GM12878 (cell line): ENCODE results near the gene HSD11B1L. TPM values are rescaled to one million over a fixed set of nuclear protein-coding genes. Genes with fewer than 3 reads are reported as not detected.

ENCODE experiments used
- ATAC-seq: fragments of 200-7000 bp; cut with Tn5 transposase; 3 replicates; pipeline ENCODE4 v1.9.1; 2020; ENCODE audit warnings: mild to moderate bottlenecking, moderate library complexity
- BruUV-seq: library from RNA; stranded (reverse); fragments of 400-500 nt; replicated peaks from 2 replicates; lab custom pipeline; 2021; lab: Mats Ljungman, UMichigan
- CTCF ChIA-PET: fragments of 300-600 bp; sonication (Branson Sonifier 250); formaldehyde crosslinking; extraction: SDS; loops from one replicate; lab custom pipeline; 2021; ENCODE audit warnings: inconsistent platforms; lab: Yijun Ruan, JAX
- POLR2A ChIA-PET: fragments of 350-600 bp; formaldehyde crosslinking; extraction: SDS; loops from one replicate; lab custom pipeline; 2021; ENCODE audit warnings: inconsistent platforms; lab: Charles Lee
- RAD21 ChIA-PET: fragments of 300-600 bp; sonication (Branson Sonifier 250); formaldehyde crosslinking; loops from one replicate; lab custom pipeline; 2023; ENCODE audit warnings: antibody characterized with exemption; ENCODE audit not compliant: unreplicated experiment; lab: Charles Lee
- SMC1A ChIA-PET: fragments of 300-600 bp; sonication (Branson Sonifier 250); formaldehyde crosslinking; loops from one replicate; lab custom pipeline; 2023; ENCODE audit not compliant: unreplicated experiment, uncharacterized antibody; lab: Charles Lee
- DNase-seq: peaks from one replicate; pipeline ENCODE4 v3.0.0-alpha.2; 2011; ENCODE audit warnings: low read depth, low spot score
- FAIRE-seq: peaks from 3 replicates; lab custom pipeline; 2011; peaks lifted over from hg19 to GRCh38; lab: Jason Lieb, UNC
- H2AFZ ChIP-seq: 2 replicates; pipeline ENCODE4 v1.6.0; 2011; ENCODE audit warnings: low read depth, low read length, control low read depth; ENCODE audit not compliant: control insufficient read depth
- H3K27ac ChIP-seq: 2 replicates; pipeline ENCODE4 v1.5.1; 2011; ENCODE audit warnings: control low read depth; ENCODE audit not compliant: control insufficient read depth, insufficient read depth
- H3K27me3 ChIP-seq, 2 experiments: replicated peaks in 1 of 2; 2 replicates each; pipeline versions ENCODE4 v1.6.0 to v1.6.1; 2011; ENCODE audit warnings: low read length in 1 of 2; ENCODE audit not compliant: control insufficient read depth in 2 of 2, insufficient read depth in 2 of 2
- H3K36me3 ChIP-seq, 2 experiments: 2 replicates each; pipeline ENCODE4 v1.5.1; 2011; ENCODE audit warnings: low read length in 1 of 2; ENCODE audit not compliant: control insufficient read depth in 2 of 2, insufficient read depth in 2 of 2
- H3K4me1 ChIP-seq: 2 replicates; pipeline ENCODE4 v1.6.1; 2011; ENCODE audit warnings: mild to moderate bottlenecking, low read length, moderate library complexity, mixed read lengths; ENCODE audit not compliant: control insufficient read depth, insufficient read depth
- H3K4me2 ChIP-seq: 2 replicates; pipeline ENCODE4 v1.6.0; 2011; ENCODE audit warnings: control low read depth; ENCODE audit not compliant: control insufficient read depth, insufficient read depth
- H3K4me3 ChIP-seq: fragments of 200-600 bp; sonication (generic); 2 replicates; pipeline ENCODE4 v1.5.1; 2016
- H3K79me2 ChIP-seq: 2 replicates; pipeline ENCODE4 v1.6.0; 2011; ENCODE audit warnings: low read length; ENCODE audit not compliant: control insufficient read depth, insufficient read depth
- H3K9ac ChIP-seq: 2 replicates; pipeline ENCODE4 v1.8.0; 2011; ENCODE audit warnings: low read length, control low read depth, mixed read lengths; ENCODE audit not compliant: control insufficient read depth, insufficient read depth
- H3K9me3 ChIP-seq: replicated peaks from 3 replicates; pipeline ENCODE4 v1.5.1; 2011; ENCODE audit warnings: mild to moderate bottlenecking, low read length; ENCODE audit not compliant: control insufficient read depth, insufficient read depth
- H4K20me1 ChIP-seq: 2 replicates; pipeline ENCODE4 v1.6.0; 2011; ENCODE audit not compliant: control insufficient read depth, insufficient read depth
- HDGF ChIP-seq: fragments of 450-650 bp; IDR thresholded peaks from 2 replicates; pipeline ENCODE4 v1.6.1; 2016; ENCODE audit warnings: antibody characterized with exemption
- IRF4 ChIP-seq: IDR thresholded peaks from 2 replicates; pipeline ENCODE4 v1.6.1; 2011; ENCODE audit warnings: low read depth, low read length
- SRF ChIP-seq, 2 experiments: IDR thresholded peaks; 2 replicates each; pipeline ENCODE4 v1.6.1; 2011; ENCODE audit warnings: low read depth in 2 of 2, low read length in 2 of 2, mild to moderate bottlenecking in 1 of 2, moderate library complexity in 1 of 2
- TCF12 ChIP-seq: IDR thresholded peaks from 2 replicates; pipeline ENCODE4 v1.6.1; 2011; ENCODE audit warnings: low read depth, mild to moderate bottlenecking, low read length
- WGBS: methylation state at CpG from one replicate; pipeline ENCODE4 v1.1.6; 2016; ENCODE audit warnings: low lambda C conversion rate; ENCODE audit not compliant: insufficient replicate concordance, insufficient coverage; ENCODE audit errors: missing lambda C conversion rate; 5-methylcytosine and 5-hydroxymethylcytosine counted together
- in situ Hi-C: fragments of 300-500 bp; cut with MboI; formaldehyde crosslinking; loops from 9 replicates; pipeline ENCODE4 v1.14.3; 2018; ENCODE audit warnings: mixed read lengths
- intact Hi-C: fragments of 100-400 bp; cut with micrococcal nuclease; formaldehyde crosslinking; loops from one replicate; pipeline ENCODE4 v1.14.2; 2022; ENCODE audit not compliant: unreplicated experiment
- polyA plus RNA-seq, 11 experiments: library from polyadenylated mRNA; depleted of rRNA in 4 of 11; unstranded in 6 of 11; stranded (reverse) in 5 of 11; fragments of >200 nt; fragmentation: Nextera tagmentation in 4 of 11; fragmentation: Illumina TruSeq in 1 of 11; extraction: Ambion mirVana in 4 of 11; extraction: Trizol in 1 of 11; gene quantifications; 1 replicate in 1 of 11; 2 replicates in 10 of 11; pipeline versions ENCODE4 v1.2.1 to v1.2.3, GENCODE V29; 2011 to 2016; ENCODE audit warnings: inconsistent platforms in 2 of 11, missing spikeins in 2 of 11, low read depth in 1 of 11
- total RNA-seq, 4 experiments: library from RNA; depleted of rRNA in 3 of 4; stranded (reverse); fragments of >200 nt in 3 of 4; fragmentation: Illumina TruSeq in 1 of 4; extraction: Trizol in 1 of 4; gene quantifications; 2 replicates each; pipeline versions ENCODE4 v1.2.1 to v1.2.3, GENCODE V29; 2013 to 2021

HSD11B1L gene
- total and polyA plus RNA-seq, 10 of the 15 experiments (the other 5 are each of a cell fraction or from before 2014, with no cell fraction given): 0.29 to 1.8 (median 1.1) TPM; not detected in 1

DNA sequence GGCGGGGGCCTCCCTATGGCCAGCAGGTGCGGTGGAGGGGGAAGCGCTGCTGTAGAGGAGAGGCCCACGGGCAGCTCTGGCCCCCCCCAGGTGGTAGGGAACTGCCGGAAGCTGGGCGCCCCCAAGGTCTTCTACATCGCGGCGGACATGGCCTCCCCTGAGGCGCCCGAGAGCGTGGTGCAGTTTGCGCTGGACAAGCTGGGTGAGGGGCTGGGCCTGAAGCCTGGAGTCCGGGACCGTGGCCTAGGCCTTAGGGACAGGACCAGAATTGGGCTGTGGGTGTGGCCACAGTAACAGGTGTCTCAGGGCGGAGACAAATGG, 5.5 kb downstream of the HSD11B1L start:
- ChIA-PET RAD21 (interaction anchor here (1.0 to 2.1 kb wide), 4 partner anchors 26 to 139 kb away, joined by 3 to 12 read pairs (median 4); partner anchors contain the start of genes CATSPERD, LONP1, SAFB and SAFB2), SMC1A (interaction anchor here (1.0 to 1.2 kb wide), 3 partner anchors 10 to 62 kb away, joined by 3 to 5 read pairs (median 4); partner anchors contain the start of gene CATSPERD), CTCF (interaction anchor here (0.6 to 2.9 kb wide), 10 partner anchors 9 to 710 kb away, joined by 3 to 21 read pairs (median 5); partner anchors contain the start of genes CATSPERD, LONP1, SAFB and SAFB2), POLR2A (interaction anchor here (1.0 to 2.1 kb wide), 5 partner anchors 32 to 66 kb away, joined by 3 to 11 read pairs (median 5); partner anchors contain the start of genes CATSPERD, LONP1, SAFB and SAFB2)
- 14% methylated on average over 16 of the region's 16 CpGs for WGBS
- intact Hi-C loops (loop anchor here (5.0 kb wide), 1 partner anchor 64 kb away; the partner anchor contains the start of genes SAFB and SAFB2), in situ Hi-C loops (loop anchor here (10.0 kb wide), 1 partner anchor 1441 kb away; the partner anchor contains the start of gene YJU2)
- peak overlapping the region; percentile 63 for H3K4me2 ChIP-seq
- no peaks in the 10 kb centered on the region for H3K27me3 ChIP-seq
- H3K4me3 ChIP-seq: peak overlapping the region; percentile 54
- ATAC-seq (no peak), FAIRE-seq (no peak), DNase-seq (no peak)
- peak overlapping the region; percentile 94 for H2AFZ ChIP-seq
- H3K27ac ChIP-seq: peak overlapping the region; percentile 50; the same call in 1 of the 2 replicates
- BruUV-seq: no TSS peak
- H3K4me1 ChIP-seq: peaks cover 1% of the 10 kb centered on the region; the same call in 1 of the 2 replicates
- no peaks in the 10 kb centered on the region for H3K36me3 ChIP-seq
- no peaks in the 10 kb centered on the region; the same call in 1 of the 2 replicates for H4K20me1 ChIP-seq
- no peaks in the 10 kb centered on the region; the same call in 2 of the 3 replicates for H3K9me3 ChIP-seq
- TF ChIP-seq HDGF (0 out of 2 replicates have a peak, but pooled peaks have one; percentile 29), TCF12 (0 out of 2 replicates have a peak, but pooled peaks have one; percentile 15), IRF4 (no peak), SRF (IDR thresholded peaks at IDR 0.05; ENCODE audit: low read depth in 2 of 2, low read length in 2 of 2) (0 out of 4 replicates have a peak, but pooled peaks of 1 of the 2 experiments have one; percentile 12)
- TF ChIP-seq, all 136 proteins: peak for 3
- Histone ChIP-seq H3K79me2 (peaks cover 15% of the 10 kb centered on the region), H3K9ac (peak overlapping the region; percentile 45)
